CD14-positive monocyte (primary cell): ENCODE results near the gene OR51V1. TPM values are rescaled to one million over a fixed set of nuclear protein-coding genes. Genes with fewer than 3 reads are reported as not detected.

Source experiments
- DNase-seq, 3 donors: peaks; one replicate each; pipeline ENCODE4 v3.0.0-alpha.2; 2011 to 2022
- H2AFZ ChIP-seq: 2 replicates; pipeline ENCODE4 v1.6.0; 2012; ENCODE audit warnings: mild to moderate bottlenecking, low read depth, low read length, inconsistent platforms; ENCODE audit not compliant: insufficient read depth, poor library complexity, severe bottlenecking
- H3K27ac ChIP-seq, 2 donors: 1 replicate in 1 of 2; 2 replicates in 1 of 2; pipeline ENCODE4 v1.5.1; 2012 to 2013; ENCODE audit warnings: low read length in 2 of 2, control low read depth in 1 of 2, inconsistent platforms in 1 of 2, low read depth in 1 of 2, mild to moderate bottlenecking in 1 of 2
- H3K27me3 ChIP-seq, 2 donors: one replicate each; pipeline versions ENCODE4 v1.6.0 to v1.6.1; 2011 to 2013; ENCODE audit warnings: low read length in 2 of 2; ENCODE audit not compliant: control insufficient read depth in 2 of 2, insufficient read depth in 2 of 2
- H3K36me3 ChIP-seq, 2 donors: replicated peaks in 1 of 2; 1 replicate in 1 of 2; 2 replicates in 1 of 2; pipeline versions ENCODE4 v1.5.1 to v1.6.1; 2012 to 2013; ENCODE audit warnings: low read length in 2 of 2, control low read depth in 1 of 2, inconsistent platforms in 1 of 2, mild to moderate bottlenecking in 1 of 2; ENCODE audit not compliant: insufficient read depth in 2 of 2, control insufficient read depth in 1 of 2
- H3K4me1 ChIP-seq, 2 donors: 1 replicate in 1 of 2; 2 replicates in 1 of 2; pipeline versions ENCODE4 v1.5.1 to v1.6.1; 2012 to 2013; ENCODE audit warnings: low read length in 2 of 2, control low read depth in 1 of 2, inconsistent platforms in 1 of 2, mild to moderate bottlenecking in 1 of 2, moderate library complexity in 1 of 2; ENCODE audit not compliant: insufficient read depth in 2 of 2, control insufficient read depth in 1 of 2
- H3K4me2 ChIP-seq: replicated peaks from 2 replicates; pipeline ENCODE3; 2012; ENCODE audit warnings: low read length, moderate library complexity, mild to moderate bottlenecking; ENCODE audit not compliant: poor library complexity, severe bottlenecking; ENCODE audit errors: extremely low read depth
- H3K4me3 ChIP-seq, 3 experiments: fragments of 200-600 bp in 1 of 3; sonication (generic) in 1 of 3; replicated peaks in 1 of 3; 1 replicate in 2 of 3; 2 replicates in 1 of 3; pipeline ENCODE4 v1.5.1; 2011 to 2013; ENCODE audit warnings: low read length in 3 of 3, mild to moderate bottlenecking in 3 of 3, control low read depth in 2 of 3, low read depth in 2 of 3, inconsistent platforms in 1 of 3, moderate library complexity in 1 of 3
- H3K79me2 ChIP-seq: 2 replicates; pipeline ENCODE4 v1.6.0; 2012; ENCODE audit warnings: mild to moderate bottlenecking, control low read depth, inconsistent platforms, low read length, moderate library complexity; ENCODE audit not compliant: insufficient read depth
- H3K9ac ChIP-seq: 2 replicates; pipeline ENCODE4 v1.6.0; 2017; ENCODE audit warnings: low read length, mild to moderate bottlenecking; ENCODE audit not compliant: insufficient read depth, poor library complexity, severe bottlenecking
- H3K9me3 ChIP-seq, 2 donors: replicated peaks in 1 of 2; 1 replicate in 1 of 2; 2 replicates in 1 of 2; pipeline versions ENCODE4 v1.5.1 to v1.6.1; 2012 to 2013; ENCODE audit warnings: low read length in 2 of 2, control low read depth in 1 of 2; ENCODE audit not compliant: control insufficient read depth in 1 of 2, insufficient read depth in 1 of 2
- H4K20me1 ChIP-seq: 2 replicates; pipeline ENCODE4 v1.6.0; 2012; ENCODE audit warnings: mild to moderate bottlenecking, low read length, control low read depth, moderate library complexity; ENCODE audit not compliant: insufficient read depth
- H3K27ac Mint-ChIP-seq, 7 donors: one replicate each; pipeline ENCODE4 v1.8.0; 2020; ENCODE audit warnings: mild to moderate bottlenecking in 7 of 7, mixed read lengths in 7 of 7, moderate library complexity in 6 of 7, inconsistent platforms in 2 of 7
- H3K27me3 Mint-ChIP-seq, 3 donors: one replicate each; pipeline ENCODE4 v1.8.0; 2021 to 2022; ENCODE audit warnings: low read depth in 3 of 3, mild to moderate bottlenecking in 3 of 3, mixed read lengths in 3 of 3, moderate library complexity in 3 of 3, inconsistent platforms in 1 of 3
- H3K36me3 Mint-ChIP-seq, 2 donors: one replicate each; pipeline ENCODE4 v1.8.0; 2020; ENCODE audit warnings: mixed read lengths in 2 of 2, inconsistent platforms in 1 of 2, mild to moderate bottlenecking in 1 of 2
- H3K4me1 Mint-ChIP-seq: one replicate; pipeline ENCODE4 v1.8.0; 2020; ENCODE audit warnings: mild to moderate bottlenecking, mixed read lengths
- H3K4me3 Mint-ChIP-seq, 2 donors: one replicate each; pipeline ENCODE4 v1.8.0; 2020; ENCODE audit warnings: mild to moderate bottlenecking in 2 of 2, mixed read lengths in 2 of 2, moderate library complexity in 1 of 2
- H3K9me3 Mint-ChIP-seq, 7 donors: one replicate each; pipeline ENCODE4 v1.8.0; 2020 to 2022; ENCODE audit warnings: mixed read lengths in 7 of 7, mild to moderate bottlenecking in 6 of 7, moderate library complexity in 6 of 7, inconsistent platforms in 2 of 7
- WGBS: methylation state at CpG from one replicate; pipeline ENCODE4 v1.1.5; 2013; ENCODE audit warnings: missing lambda C conversion rate; ENCODE audit not compliant: insufficient coverage; 5-methylcytosine and 5-hydroxymethylcytosine counted together
- intact Hi-C, 2 donors: fragments of 100-400 bp; cut with micrococcal nuclease; formaldehyde crosslinking; loops; one replicate each; pipeline versions ENCODE4 v1.15.0 to v1.15.1; 2023
- polyA plus RNA-seq, 3 donors: library from polyadenylated mRNA; depleted of rRNA in 1 of 3; unstranded in 2 of 3; stranded (reverse) in 1 of 3; fragments of 300-500 nt in 2 of 3; fragments of >200 nt in 1 of 3; fragmentation: Illumina TruSeq in 2 of 3; gene quantifications; 1 replicate in 2 of 3; 2 replicates in 1 of 3; pipeline ENCODE4 v1.2.3, GENCODE V29; 2012 to 2021
- TF ChIP-seq, protein P1 (sequence below): fragments of 200-600 bp; IDR thresholded peaks from one replicate; pipeline ENCODE4 v1.8.0; 2022; ENCODE audit warnings: antibody characterized with exemption, mild to moderate bottlenecking

OR51V1 gene
- polyA plus RNA-seq, 3 donors: not detected

DNA sequence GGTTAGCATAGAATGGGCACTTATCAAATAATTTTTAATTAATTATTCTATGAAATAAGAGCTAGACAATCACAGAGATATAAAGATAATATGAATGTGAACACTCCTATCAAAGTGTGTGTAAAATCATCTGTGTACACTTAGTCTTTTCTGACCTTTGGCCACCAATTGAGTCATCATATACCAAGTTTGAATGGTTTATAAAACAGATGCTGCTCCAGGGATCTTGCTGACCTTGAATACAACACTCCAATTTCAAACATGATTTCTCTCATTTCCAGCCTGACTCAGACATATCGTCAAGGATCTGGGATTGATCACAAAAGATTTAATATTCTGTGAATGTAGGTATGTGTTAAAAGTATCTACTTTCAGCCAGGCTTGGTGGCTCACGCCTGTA is 2.9 kb upstream of the OR51V1 start:
- H3K4me3 ChIP-seq: no peak overlapping the region
- no peaks in the 10 kb centered on the region for H3K4me1 ChIP-seq
- no peak overlapping the region for H3K9ac ChIP-seq
- no peaks in the 10 kb centered on the region for H4K20me1 ChIP-seq
- intact Hi-C loops: no loop called here
- H3K27me3 ChIP-seq: no peaks in the 10 kb centered on the region
- H2AFZ ChIP-seq: no peak overlapping the region
- TF ChIP-seq, protein P1, sequence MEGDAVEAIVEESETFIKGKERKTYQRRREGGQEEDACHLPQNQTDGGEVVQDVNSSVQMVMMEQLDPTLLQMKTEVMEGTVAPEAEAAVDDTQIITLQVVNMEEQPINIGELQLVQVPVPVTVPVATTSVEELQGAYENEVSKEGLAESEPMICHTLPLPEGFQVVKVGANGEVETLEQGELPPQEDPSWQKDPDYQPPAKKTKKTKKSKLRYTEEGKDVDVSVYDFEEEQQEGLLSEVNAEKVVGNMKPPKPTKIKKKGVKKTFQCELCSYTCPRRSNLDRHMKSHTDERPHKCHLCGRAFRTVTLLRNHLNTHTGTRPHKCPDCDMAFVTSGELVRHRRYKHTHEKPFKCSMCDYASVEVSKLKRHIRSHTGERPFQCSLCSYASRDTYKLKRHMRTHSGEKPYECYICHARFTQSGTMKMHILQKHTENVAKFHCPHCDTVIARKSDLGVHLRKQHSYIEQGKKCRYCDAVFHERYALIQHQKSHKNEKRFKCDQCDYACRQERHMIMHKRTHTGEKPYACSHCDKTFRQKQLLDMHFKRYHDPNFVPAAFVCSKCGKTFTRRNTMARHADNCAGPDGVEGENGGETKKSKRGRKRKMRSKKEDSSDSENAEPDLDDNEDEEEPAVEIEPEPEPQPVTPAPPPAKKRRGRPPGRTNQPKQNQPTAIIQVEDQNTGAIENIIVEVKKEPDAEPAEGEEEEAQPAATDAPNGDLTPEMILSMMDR: no peak
- Mint-ChIP-seq H3K27me3 (peaks cover 0 to 3% (median 3%) of the 10 kb centered on the region in 3 donors), H3K4me3 (no peak overlapping the region), H3K9me3 (no peaks in the 10 kb centered on the region), H3K4me1 (no peaks in the 10 kb centered on the region), H3K36me3 (no peaks in the 10 kb centered on the region), H3K27ac (no peak overlapping the region)
- H3K4me2 ChIP-seq: no peak overlapping the region
- H3K27ac ChIP-seq: no peak overlapping the region
- no peaks in the 10 kb centered on the region for H3K79me2 ChIP-seq
- no peak for DNase-seq
- no peaks in the 10 kb centered on the region for H3K36me3 ChIP-seq
- H3K9me3 ChIP-seq: no peaks in the 10 kb centered on the region
- WGBS: no CpG with 5 or more reads among the region's 2 CpGs

DNA sequence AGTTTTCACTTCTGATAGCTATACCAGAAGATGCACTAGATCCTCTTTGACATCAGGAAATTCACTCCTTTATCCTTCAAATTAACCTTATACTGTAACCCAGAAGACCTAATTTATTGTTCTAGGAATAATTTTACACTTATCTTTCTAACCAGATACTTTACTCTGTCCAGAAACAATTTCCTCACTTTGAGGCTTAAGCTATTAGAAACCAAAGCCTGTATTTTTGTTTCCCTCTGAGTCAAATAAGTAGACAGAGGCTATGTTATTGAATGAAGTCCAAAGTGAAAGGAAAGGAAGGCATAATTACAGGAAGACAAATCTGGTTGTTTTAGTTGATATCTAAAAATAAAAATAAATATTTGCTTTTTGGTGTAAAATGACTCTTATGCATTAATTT is 2.2 kb downstream of the OR51V1 start:
- Histone ChIP-seq H3K4me2 (no peak overlapping the region), H3K79me2 (no peaks in the 10 kb centered on the region), H3K27me3 (no peaks in the 10 kb centered on the region), H2AFZ (no peak overlapping the region), H4K20me1 (no peaks in the 10 kb centered on the region), H3K36me3 (no peaks in the 10 kb centered on the region), H3K27ac (no peak overlapping the region), H3K9ac (no peak overlapping the region), H3K4me1 (no peaks in the 10 kb centered on the region), H3K4me3 (no peak overlapping the region), H3K9me3 (peaks cover 0 to 5% of the 10 kb centered on the region in 2 donors)
- DNase-seq: no peak
- intact Hi-C loops: no loop called here
- Mint-ChIP-seq H3K4me3 (no peak overlapping the region), H3K36me3 (no peaks in the 10 kb centered on the region), H3K27ac (no peak overlapping the region), H3K4me1 (no peaks in the 10 kb centered on the region), H3K9me3 (peaks cover 0 to 4% (median 2%) of the 10 kb centered on the region in 7 donors), H3K27me3 (peaks cover 0 to 3% (median 0%) of the 10 kb centered on the region in 3 donors)
- TF ChIP-seq, protein P1: no peak
